Erythroblast (primary cell): Measurements from ENCODE around the gene COL13A1.

Source experiments
- GATA1 ChIP-seq: IDR thresholded peaks from 2 replicates; pipeline ENCODE4 v1.6.1; 2011; ENCODE audit warnings: low read depth, mild to moderate bottlenecking, control low read depth, low read length, moderate library complexity
- POLR2A ChIP-seq: IDR thresholded peaks from 2 replicates; pipeline ENCODE4 v1.6.1; 2011; ENCODE audit warnings: mild to moderate bottlenecking, low read length

DNA sequence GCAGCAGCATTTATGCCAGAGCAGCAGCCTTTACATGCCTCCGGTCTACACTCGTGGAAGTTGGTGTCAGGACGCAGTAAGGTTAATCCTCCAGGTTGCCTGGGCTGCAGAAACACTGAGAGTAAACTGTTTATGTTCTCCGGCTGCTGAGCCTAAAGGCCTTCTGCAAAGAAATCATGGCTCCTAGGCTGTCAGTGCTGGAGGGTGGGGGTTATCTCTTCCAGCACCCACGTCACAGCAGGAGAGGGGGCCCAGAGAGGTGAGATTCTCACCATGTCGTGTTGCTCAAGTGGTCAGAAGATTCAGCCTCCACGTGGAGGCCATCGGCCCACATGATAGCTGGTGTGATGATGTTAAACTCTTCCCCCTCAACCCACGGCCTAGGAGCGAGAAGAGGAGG is 41.2 kb downstream of the COL13A1 start:
- TF ChIP-seq POLR2A (no peak), GATA1 (no peak)
